ENCODE results near the gene SMOC1.

- TF ChIP-seq, protein P1, sequence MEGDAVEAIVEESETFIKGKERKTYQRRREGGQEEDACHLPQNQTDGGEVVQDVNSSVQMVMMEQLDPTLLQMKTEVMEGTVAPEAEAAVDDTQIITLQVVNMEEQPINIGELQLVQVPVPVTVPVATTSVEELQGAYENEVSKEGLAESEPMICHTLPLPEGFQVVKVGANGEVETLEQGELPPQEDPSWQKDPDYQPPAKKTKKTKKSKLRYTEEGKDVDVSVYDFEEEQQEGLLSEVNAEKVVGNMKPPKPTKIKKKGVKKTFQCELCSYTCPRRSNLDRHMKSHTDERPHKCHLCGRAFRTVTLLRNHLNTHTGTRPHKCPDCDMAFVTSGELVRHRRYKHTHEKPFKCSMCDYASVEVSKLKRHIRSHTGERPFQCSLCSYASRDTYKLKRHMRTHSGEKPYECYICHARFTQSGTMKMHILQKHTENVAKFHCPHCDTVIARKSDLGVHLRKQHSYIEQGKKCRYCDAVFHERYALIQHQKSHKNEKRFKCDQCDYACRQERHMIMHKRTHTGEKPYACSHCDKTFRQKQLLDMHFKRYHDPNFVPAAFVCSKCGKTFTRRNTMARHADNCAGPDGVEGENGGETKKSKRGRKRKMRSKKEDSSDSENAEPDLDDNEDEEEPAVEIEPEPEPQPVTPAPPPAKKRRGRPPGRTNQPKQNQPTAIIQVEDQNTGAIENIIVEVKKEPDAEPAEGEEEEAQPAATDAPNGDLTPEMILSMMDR (conservative IDR thresholded peaks at IDR 0.05 in 1 of 2, IDR thresholded peaks at IDR 0.05 in 1 of 2; ENCODE audit: low read depth in 1 of 2, low read length in 2 of 2): no peak
- no peak for TF ChIP-seq EZH2 (IDR thresholded peaks at IDR 0.05; ENCODE audit: low read length, missing control alignments)
These were observed 45.0 kb downstream of the SMOC1 start for GRCh38 chr14:69924201-69924600.

Measured in fibroblast of lung (primary cell).